Caco-2 (cell line): ENCODE data around the gene PARD3. TPM values are rescaled to one million over a fixed set of nuclear protein-coding genes. Genes with fewer than 3 reads are reported as not detected.

Source experiments
- BruUV-seq: library from RNA; stranded (reverse); fragments of 400-500 nt; replicated peaks from 2 replicates; lab custom pipeline; 2021; lab: Mats Ljungman, UMichigan
- CTCF ChIA-PET: fragments of 300-600 bp; sonication (Branson Sonifier 250); formaldehyde crosslinking; loops from one replicate; lab custom pipeline; 2022; ENCODE audit warnings: antibody characterized with exemption; lab: Charles Lee
- POLR2A ChIA-PET: fragments of 300-600 bp; sonication (Branson Sonifier 250); formaldehyde crosslinking; loops from one replicate; lab custom pipeline; 2022; ENCODE audit warnings: antibody characterized with exemption; lab: Charles Lee
- DNase-seq, 2 experiments: peaks; one replicate each; pipeline versions ENCODE4 v3.0.0 to v3.0.0-alpha.2; 2020 to 2022
- H3K27me3 ChIP-seq: replicated peaks from 2 replicates; pipeline ENCODE4 v1.6.0; 2011; ENCODE audit warnings: low read length; ENCODE audit not compliant: control insufficient read depth, insufficient read depth
- H3K36me3 ChIP-seq: 2 replicates; pipeline ENCODE4 v1.5.1; 2011; ENCODE audit warnings: low read length; ENCODE audit not compliant: control insufficient read depth, insufficient read depth
- H3K4me1 ChIP-seq: fragments of 250-450 bp; sonication (Bioruptor Pico); 2 replicates; pipeline ENCODE4 v1.5.1; 2020; ENCODE audit warnings: mild to moderate bottlenecking
- H3K4me3 ChIP-seq: 2 replicates; pipeline ENCODE4 v1.5.1; 2011; ENCODE audit warnings: low read depth, mild to moderate bottlenecking, control low read depth, low read length
- H3K9me3 ChIP-seq: fragments of 250-450 bp; sonication (Bioruptor Pico); 2 replicates; pipeline ENCODE4 v1.5.1; 2020; ENCODE audit warnings: mild to moderate bottlenecking, moderate library complexity
- H3K27ac Mint-ChIP-seq: one replicate; pipeline ENCODE4 v1.8.0; 2022; ENCODE audit warnings: mixed read lengths; ENCODE audit not compliant: unreplicated experiment
- H3K27me3 Mint-ChIP-seq: one replicate; pipeline ENCODE4 v1.8.0; 2022; ENCODE audit warnings: mixed read lengths; ENCODE audit not compliant: insufficient read depth, unreplicated experiment
- H3K36me3 Mint-ChIP-seq: one replicate; pipeline ENCODE4 v1.8.0; 2022; ENCODE audit warnings: mild to moderate bottlenecking, mixed read lengths; ENCODE audit not compliant: insufficient read depth, unreplicated experiment
- H3K4me1 Mint-ChIP-seq: one replicate; pipeline ENCODE4 v1.8.0; 2022; ENCODE audit warnings: low read depth, mixed read lengths; ENCODE audit not compliant: unreplicated experiment
- H3K4me3 Mint-ChIP-seq: one replicate; pipeline ENCODE4 v1.8.0; 2022; ENCODE audit warnings: mild to moderate bottlenecking, moderate library complexity, mixed read lengths; ENCODE audit not compliant: unreplicated experiment
- H3K9me3 Mint-ChIP-seq: one replicate; pipeline ENCODE4 v1.8.0; 2022; ENCODE audit warnings: mixed read lengths; ENCODE audit not compliant: unreplicated experiment
- intact Hi-C: fragments of 100-400 bp; cut with micrococcal nuclease; formaldehyde crosslinking; loops from one replicate; pipeline ENCODE4 v1.10.0; 2022; ENCODE audit not compliant: unreplicated experiment
- total RNA-seq: library from RNA; stranded (reverse); gene quantifications from 2 replicates; pipeline ENCODE4 v1.2.3, GENCODE V29; 2022
- TF ChIP-seq, protein P1 (sequence below), 2 experiments: fragments of 200-600 bp in 1 of 2; IDR thresholded peaks; 1 replicate in 1 of 2; 2 replicates in 1 of 2; pipeline versions ENCODE4 v1.5.1 to v1.8.0; 2011 to 2022; ENCODE audit warnings: antibody characterized with exemption in 1 of 2, control low read depth in 1 of 2, inconsistent platforms in 1 of 2, low read depth in 1 of 2, low read length in 1 of 2, mild to moderate bottlenecking in 1 of 2, moderate library complexity in 1 of 2; ENCODE audit not compliant: insufficient read depth in 1 of 2, severe bottlenecking in 1 of 2, unreplicated experiment in 1 of 2

The PARD3 gene
- total RNA-seq, 1 experiment from 2014 or later: 80.7 TPM

DNA sequence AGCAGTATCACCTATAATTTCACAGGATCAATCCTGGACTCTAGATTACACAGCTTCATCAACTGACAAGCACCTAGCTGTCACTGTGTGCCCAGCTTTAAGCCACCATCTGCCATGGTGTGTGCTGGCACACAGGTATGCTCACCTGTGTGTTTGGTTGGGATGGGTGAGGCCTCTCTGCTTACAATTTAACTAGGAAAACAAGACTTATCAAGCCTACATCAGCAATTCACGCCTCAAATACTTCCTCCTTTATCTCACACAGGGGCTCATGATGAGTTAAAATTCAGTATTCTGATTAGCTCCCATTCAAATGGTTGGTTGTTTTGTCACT, 608.2 kb downstream of the PARD3 start:
- H3K9me3 ChIP-seq: no peaks in the 10 kb centered on the region
- no peak overlapping the region for H3K4me3 Mint-ChIP-seq
- peak overlapping the region; percentile 19 for H3K27ac Mint-ChIP-seq
- H3K36me3 Mint-ChIP-seq: peaks cover 8% of the 10 kb centered on the region
- H3K27me3 ChIP-seq: no peaks in the 10 kb centered on the region
- H3K27me3 Mint-ChIP-seq: no peaks in the 10 kb centered on the region
- ChIA-PET POLR2A (no interaction called here), CTCF (interaction anchor here (1.2 kb wide), 1 partner anchor 26 kb away, joined by 3 read pairs; no protein-coding TSS in a partner anchor)
- intact Hi-C loops: loop anchor here (1.0 kb wide), 1 partner anchor 22 kb away; no protein-coding TSS in a partner anchor
- H3K4me3 ChIP-seq: no peak overlapping the region
- DNase-seq: no peak
- no TSS peak for BruUV-seq
- TF ChIP-seq, protein P1, sequence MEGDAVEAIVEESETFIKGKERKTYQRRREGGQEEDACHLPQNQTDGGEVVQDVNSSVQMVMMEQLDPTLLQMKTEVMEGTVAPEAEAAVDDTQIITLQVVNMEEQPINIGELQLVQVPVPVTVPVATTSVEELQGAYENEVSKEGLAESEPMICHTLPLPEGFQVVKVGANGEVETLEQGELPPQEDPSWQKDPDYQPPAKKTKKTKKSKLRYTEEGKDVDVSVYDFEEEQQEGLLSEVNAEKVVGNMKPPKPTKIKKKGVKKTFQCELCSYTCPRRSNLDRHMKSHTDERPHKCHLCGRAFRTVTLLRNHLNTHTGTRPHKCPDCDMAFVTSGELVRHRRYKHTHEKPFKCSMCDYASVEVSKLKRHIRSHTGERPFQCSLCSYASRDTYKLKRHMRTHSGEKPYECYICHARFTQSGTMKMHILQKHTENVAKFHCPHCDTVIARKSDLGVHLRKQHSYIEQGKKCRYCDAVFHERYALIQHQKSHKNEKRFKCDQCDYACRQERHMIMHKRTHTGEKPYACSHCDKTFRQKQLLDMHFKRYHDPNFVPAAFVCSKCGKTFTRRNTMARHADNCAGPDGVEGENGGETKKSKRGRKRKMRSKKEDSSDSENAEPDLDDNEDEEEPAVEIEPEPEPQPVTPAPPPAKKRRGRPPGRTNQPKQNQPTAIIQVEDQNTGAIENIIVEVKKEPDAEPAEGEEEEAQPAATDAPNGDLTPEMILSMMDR (IDR thresholded peaks at IDR 0.05; ENCODE audit: insufficient read depth in 1 of 2, low read depth in 1 of 2, low read length in 1 of 2, severe bottlenecking in 1 of 2, unreplicated experiment in 1 of 2): no peak
- peaks cover 45% of the 10 kb centered on the region for H3K4me1 Mint-ChIP-seq
- peaks cover 8% of the 10 kb centered on the region for H3K9me3 Mint-ChIP-seq
- H3K36me3 ChIP-seq: no peaks in the 10 kb centered on the region
- H3K4me1 ChIP-seq: peaks cover 24% of the 10 kb centered on the region

DNA sequence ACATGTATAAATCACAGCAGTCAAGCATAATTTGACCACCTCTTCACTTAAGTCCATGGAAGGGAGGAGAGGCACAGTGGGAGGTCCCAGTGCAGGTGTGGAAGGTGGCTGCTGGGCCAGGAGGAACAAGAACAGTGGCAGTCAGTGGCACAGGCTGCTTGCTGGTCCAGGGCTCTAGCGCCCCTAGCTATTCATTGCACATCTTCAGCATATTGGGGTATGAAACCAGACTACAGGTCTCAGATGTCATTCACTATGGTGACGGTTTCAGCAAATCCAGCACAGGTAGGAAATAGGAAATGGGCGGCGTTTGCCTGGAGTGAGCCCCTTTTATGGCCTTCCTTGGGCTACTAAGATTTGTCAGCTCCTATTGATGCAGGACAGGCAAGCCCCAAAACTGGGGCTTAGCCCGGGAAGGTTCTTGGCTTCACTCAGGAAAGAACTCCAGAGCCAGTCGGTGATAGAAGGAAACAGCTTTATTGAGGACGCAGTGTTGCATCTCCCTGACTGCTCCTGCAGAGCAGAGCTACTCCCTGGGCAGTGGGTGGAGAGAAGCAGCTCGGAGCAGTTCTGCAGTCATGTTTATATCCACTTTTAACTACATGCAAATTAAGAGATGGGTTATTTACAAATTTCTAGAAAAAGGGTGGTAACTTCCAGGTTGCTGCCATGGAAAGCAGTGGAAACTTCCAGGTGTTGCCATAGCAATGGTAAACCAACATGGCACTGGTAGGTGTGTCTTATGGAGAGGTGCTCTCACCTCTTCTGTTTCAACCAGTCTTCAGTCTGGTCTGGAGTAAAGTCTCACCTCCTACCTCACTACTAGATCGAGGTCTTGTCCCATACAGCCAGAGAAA, 608.8 kb downstream of the PARD3 start:
- BruUV-seq: no TSS peak
- Histone ChIP-seq H3K27me3 (no peaks in the 10 kb centered on the region), H3K4me1 (peaks cover 23% of the 10 kb centered on the region), H3K36me3 (no peaks in the 10 kb centered on the region), H3K4me3 (no peak overlapping the region), H3K9me3 (no peaks in the 10 kb centered on the region)
- ChIA-PET POLR2A (no interaction called here), CTCF (interaction anchor here (1.2 kb wide), 1 partner anchor 26 kb away, joined by 3 read pairs; no protein-coding TSS in a partner anchor)
- H3K27ac Mint-ChIP-seq: peak overlapping the region; percentile 19
- no peak for DNase-seq
- no peaks in the 10 kb centered on the region for H3K27me3 Mint-ChIP-seq
- peaks cover 6% of the 10 kb centered on the region for H3K36me3 Mint-ChIP-seq
- TF ChIP-seq, protein P1 (IDR thresholded peaks at IDR 0.05; ENCODE audit: insufficient read depth in 1 of 2, low read depth in 1 of 2, low read length in 1 of 2, severe bottlenecking in 1 of 2, unreplicated experiment in 1 of 2): no peak
- peaks cover 39% of the 10 kb centered on the region for H3K4me1 Mint-ChIP-seq
- intact Hi-C loops: no loop called here
- peaks cover 2% of the 10 kb centered on the region for H3K9me3 Mint-ChIP-seq
- H3K4me3 Mint-ChIP-seq: no peak overlapping the region

DNA sequence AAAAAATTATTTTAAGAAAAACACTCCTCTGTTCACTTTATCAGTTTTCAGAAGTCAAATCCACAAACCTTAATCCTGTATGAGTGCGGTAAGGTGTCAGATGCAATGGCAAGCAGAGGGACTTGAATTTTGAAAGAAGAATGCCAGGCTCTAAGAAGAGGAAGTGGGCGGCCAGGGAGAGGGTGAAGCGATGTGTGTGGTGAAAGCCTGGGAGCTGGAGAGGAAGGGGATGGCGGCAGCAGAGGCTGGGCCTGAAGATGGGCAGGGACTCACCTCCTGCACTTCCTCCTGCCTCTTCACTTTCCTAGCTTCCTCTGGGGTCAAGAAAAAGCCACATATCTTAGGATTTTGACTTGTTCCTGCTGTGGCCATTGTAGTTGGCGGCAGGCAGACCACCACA, 609.6 kb downstream of the PARD3 start:
- no peaks in the 10 kb centered on the region for H3K36me3 Mint-ChIP-seq
- CTCF ChIA-PET: interaction anchor here (1.2 kb wide), 1 partner anchor 27 kb away, joined by 3 read pairs; no protein-coding TSS in a partner anchor
- Histone ChIP-seq H3K27me3 (no peaks in the 10 kb centered on the region), H3K4me3 (no peak overlapping the region), H3K36me3 (0 out of 2 replicates have a peak, but pooled peaks cover 1% of the 10 kb centered on the region), H3K9me3 (no peaks in the 10 kb centered on the region), H3K4me1 (peaks cover 23% of the 10 kb centered on the region)
- DNase-seq: no peak
- intact Hi-C loops: no loop called here
- H3K4me3 Mint-ChIP-seq: no peak overlapping the region
- no peaks in the 10 kb centered on the region for H3K9me3 Mint-ChIP-seq
- H3K27ac Mint-ChIP-seq: peak overlapping the region; percentile 19
- H3K4me1 Mint-ChIP-seq: peaks cover 35% of the 10 kb centered on the region
- POLR2A ChIA-PET: no interaction called here
- BruUV-seq: no TSS peak
- TF ChIP-seq, protein P1 (IDR thresholded peaks at IDR 0.05; ENCODE audit: insufficient read depth in 1 of 2, low read depth in 1 of 2, low read length in 1 of 2, severe bottlenecking in 1 of 2, unreplicated experiment in 1 of 2): no peak
- H3K27me3 Mint-ChIP-seq: no peaks in the 10 kb centered on the region
